Parathyroid adenoma (tissue), 2 donors: Measurements from ENCODE around the gene TBL1XR1.

ENCODE experiments used
- H2AFZ ChIP-seq: fragments of 300-600 bp; sonication (generic); one replicate; pipeline ENCODE4 v1.7.0; 2017; ENCODE audit warnings: antibody characterized with exemption, mild to moderate bottlenecking
- H3K27ac ChIP-seq: fragments of 300-600 bp; sonication (generic); one replicate; pipeline ENCODE4 v1.7.0; 2017
- H3K27me3 ChIP-seq: fragments of 300-600 bp; sonication (generic); one replicate; pipeline ENCODE4 v1.7.0; 2017; ENCODE audit warnings: low read length; ENCODE audit not compliant: control insufficient read depth, insufficient read depth
- H3K36me3 ChIP-seq: fragments of 300-600 bp; sonication (generic); one replicate; pipeline ENCODE4 v1.7.0; 2017; ENCODE audit warnings: low read length; ENCODE audit not compliant: control insufficient read depth, insufficient read depth
- H3K4me1 ChIP-seq: fragments of 300-600 bp; sonication (generic); one replicate; pipeline ENCODE4 v1.7.0; 2017; ENCODE audit warnings: control low read depth
- H3K4me2 ChIP-seq: fragments of 300-600 bp; sonication (generic); one replicate; pipeline ENCODE4 v1.7.0; 2017; ENCODE audit warnings: low read length
- H3K4me3 ChIP-seq: fragments of 300-600 bp; sonication (generic); one replicate; pipeline ENCODE4 v1.7.0; 2017; ENCODE audit warnings: low read depth, low read length
- H3K79me2 ChIP-seq: fragments of 300-600 bp; sonication (generic); one replicate; pipeline ENCODE4 v1.7.0; 2017; ENCODE audit warnings: control low read depth
- H3K9ac ChIP-seq: fragments of 300-600 bp; sonication (generic); one replicate; pipeline ENCODE4 v1.7.0; 2017; ENCODE audit warnings: mild to moderate bottlenecking
- H3K9me3 ChIP-seq: fragments of 300-600 bp; sonication (generic); one replicate; pipeline ENCODE4 v1.7.0; 2017; ENCODE audit warnings: low read length; ENCODE audit not compliant: control insufficient read depth
- CTCF ChIP-seq: fragments of 300-600 bp; sonication (generic); IDR thresholded peaks from one replicate; pipeline ENCODE4 v1.7.0; 2017; ENCODE audit warnings: antibody characterized with exemption, mild to moderate bottlenecking
- donor health status: primary hyperparathyroidism.

The TBL1XR1 gene

GRCh38 chr3:177236704-177237103, 39.4 kb upstream of the TBL1XR1 start:
- Histone ChIP-seq H3K79me2 (no peaks in the 10 kb centered on the region), H3K27ac (no peak overlapping the region), H3K36me3 (no peaks in the 10 kb centered on the region), H3K4me2 (no peak overlapping the region), H3K27me3 (no peaks in the 10 kb centered on the region), H3K9me3 (no peaks in the 10 kb centered on the region), H3K4me3 (no peak overlapping the region), H3K9ac (no peak overlapping the region), H3K4me1 (no peaks in the 10 kb centered on the region), H2AFZ (no peak overlapping the region)
- no peak for TF ChIP-seq CTCF

GRCh38 chr3:177234121-177234520, 36.8 kb upstream of the TBL1XR1 start:
- Histone ChIP-seq H2AFZ (no peak overlapping the region), H3K27ac (no peak overlapping the region), H3K79me2 (no peaks in the 10 kb centered on the region), H3K27me3 (no peaks in the 10 kb centered on the region), H3K4me3 (no peak overlapping the region), H3K9ac (no peak overlapping the region), H3K4me2 (no peak overlapping the region), H3K9me3 (no peaks in the 10 kb centered on the region), H3K36me3 (no peaks in the 10 kb centered on the region), H3K4me1 (peaks cover 3% of the 10 kb centered on the region)
- TF ChIP-seq CTCF, result no peak

GRCh38 chr3:177231242-177231641, 34.0 kb upstream of the TBL1XR1 start:
- no peak for TF ChIP-seq CTCF
- Histone ChIP-seq H3K36me3 (no peaks in the 10 kb centered on the region), H3K27ac (no peak overlapping the region), H3K4me1 (peaks cover 3% of the 10 kb centered on the region), H3K4me2 (no peak overlapping the region), H3K79me2 (no peaks in the 10 kb centered on the region), H3K9me3 (no peaks in the 10 kb centered on the region), H3K4me3 (no peak overlapping the region), H3K9ac (no peak overlapping the region), H3K27me3 (no peaks in the 10 kb centered on the region), H2AFZ (no peak overlapping the region)

GRCh38 chr3:177230641-177231040, 33.4 kb upstream of the TBL1XR1 start:
- Histone ChIP-seq H3K36me3 (no peaks in the 10 kb centered on the region), H3K4me1 (peaks cover 3% of the 10 kb centered on the region), H3K9ac (no peak overlapping the region), H3K27me3 (no peaks in the 10 kb centered on the region), H3K9me3 (no peaks in the 10 kb centered on the region), H3K4me3 (no peak overlapping the region), H3K27ac (no peak overlapping the region), H3K4me2 (no peak overlapping the region), H2AFZ (no peak overlapping the region), H3K79me2 (no peaks in the 10 kb centered on the region)
- TF ChIP-seq CTCF, result no peak

- Histone ChIP-seq H3K4me3 (no peak overlapping the region), H3K27ac (no peak overlapping the region), H3K36me3 (no peaks in the 10 kb centered on the region), H3K9ac (no peak overlapping the region), H3K4me2 (no peak overlapping the region), H3K79me2 (no peaks in the 10 kb centered on the region), H3K9me3 (no peaks in the 10 kb centered on the region), H3K27me3 (no peaks in the 10 kb centered on the region), H2AFZ (no peak overlapping the region), H3K4me1 (peaks cover 3% of the 10 kb centered on the region)
- TF ChIP-seq CTCF, result no peak
These were observed 32.5 kb upstream of the TBL1XR1 start for GRCh38 chr3:177229791-177230190.
